CD4-positive, alpha-beta T cell treated with Interleukin-15 for 4 hours (primary cell): Measurements from ENCODE around the gene GNAI1.
"Not testable (repeated sequence)": the region's sequence is repeated elsewhere in the genome, so short reads cannot be mapped to it uniquely, and the experiment has no call there.

Experiments used
- DNase-seq: peaks from one replicate; pipeline ENCODE4 v3.0.0-alpha.2; 2020; ENCODE audit warnings: low spot score

Gene GNAI1

GRCh38 chr7:80132594-80132993 is 2.0 kb upstream of the GNAI1 start:
- DNase-seq, result no peak

- no peak for DNase-seq
Measured at GRCh38 chr7:80133361-80134114, 1.1 kb upstream of the GNAI1 start.

- no peak for DNase-seq
Measured at GRCh38 chr7:80134115-80134535, 506 bp upstream of the GNAI1 start.

GRCh38 chr7:80135309-80136104 is 876 bp downstream of the GNAI1 start:
- DNase-seq, result no peak

GRCh38 chr7:80136261-80137055 is 1.8 kb downstream of the GNAI1 start:
- no peak for DNase-seq

GRCh38 chr7:80137410-80137809 is 2.8 kb downstream of the GNAI1 start:
- DNase-seq, result no peak

GRCh38 chr7:80139236-80139635 is 4.6 kb downstream of the GNAI1 start:
- no peak for DNase-seq

GRCh38 chr7:80140388-80140787 is 5.8 kb downstream of the GNAI1 start:
- DNase-seq, result no peak

GRCh38 chr7:80141376-80141775 is 6.7 kb downstream of the GNAI1 start:
- no peak for DNase-seq

- no peak for DNase-seq
Measured at GRCh38 chr7:80142853-80143580, 8.4 kb downstream of the GNAI1 start.

- DNase-seq, result no peak
Measured at GRCh38 chr7:80145780-80146422, 11.3 kb downstream of the GNAI1 start.

GRCh38 chr7:80146545-80147182 is 12.0 kb downstream of the GNAI1 start:
- DNase-seq, result no peak

GRCh38 chr7:80147543-80148391 is 13.1 kb downstream of the GNAI1 start:
- no peak for DNase-seq

- no peak for DNase-seq
Measured at GRCh38 chr7:80150611-80151273, 16.1 kb downstream of the GNAI1 start.

GRCh38 chr7:80151274-80151665 is 16.6 kb downstream of the GNAI1 start:
- no peak for DNase-seq

GRCh38 chr7:80153446-80153845 is 18.8 kb downstream of the GNAI1 start:
- no peak for DNase-seq

- DNase-seq, result no peak
Measured at GRCh38 chr7:80154656-80155333, 20.2 kb downstream of the GNAI1 start.

- DNase-seq, result no peak
Measured at GRCh38 chr7:80155374-80155773, 20.7 kb downstream of the GNAI1 start.

- DNase-seq, result not testable (repeated sequence)
Measured at GRCh38 chr7:80157770-80158169, 23.1 kb downstream of the GNAI1 start.
